IPS-15b (cell line): Measurements from ENCODE around the gene GPR162.

Experiments used
- H3K27me3 ChIP-seq: one replicate; pipeline ENCODE4 v1.6.1; 2013; ENCODE audit warnings: low read length; ENCODE audit not compliant: control insufficient read depth, insufficient read depth
- H3K36me3 ChIP-seq: one replicate; pipeline ENCODE4 v1.6.1; 2013; ENCODE audit warnings: low read length; ENCODE audit not compliant: control insufficient read depth, insufficient read depth
- H3K4me1 ChIP-seq: one replicate; pipeline ENCODE4 v1.6.1; 2013; ENCODE audit warnings: mild to moderate bottlenecking, low read length; ENCODE audit not compliant: control insufficient read depth, insufficient read depth
- H3K4me3 ChIP-seq: one replicate; pipeline ENCODE4 v1.5.1; 2013; ENCODE audit warnings: low read depth, low read length
- H3K9ac ChIP-seq: one replicate; pipeline ENCODE4 v1.6.1; 2013; ENCODE audit warnings: low read depth, mild to moderate bottlenecking, low read length
- H3K9me3 ChIP-seq: one replicate; pipeline ENCODE4 v1.6.1; 2013; ENCODE audit warnings: mild to moderate bottlenecking, low read length; ENCODE audit not compliant: control insufficient read depth, insufficient read depth

Gene GPR162

DNA sequence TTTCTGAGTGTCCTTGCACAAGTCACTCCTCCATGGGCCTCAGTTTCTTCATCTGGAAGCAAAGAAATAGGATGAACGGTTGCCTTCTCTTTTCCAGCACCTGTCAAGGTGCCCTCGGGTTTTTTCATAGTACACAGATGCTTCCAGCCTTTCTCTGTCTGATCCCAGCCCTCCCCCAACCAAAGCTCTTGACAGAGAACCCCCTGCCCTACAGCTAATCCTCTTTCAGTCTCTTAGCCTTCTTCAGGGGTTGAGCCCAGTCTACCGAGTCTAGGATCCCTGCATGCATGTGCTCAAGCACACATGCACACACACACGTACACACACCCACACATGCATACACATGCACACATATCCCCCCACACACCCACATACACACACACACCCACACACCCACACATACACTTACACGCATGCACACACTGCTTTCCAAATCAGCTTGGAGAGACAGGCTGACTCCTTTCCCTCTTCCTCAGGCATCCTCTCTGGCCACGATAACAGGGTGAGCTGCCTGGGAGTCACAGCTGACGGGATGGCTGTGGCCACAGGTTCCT is 24.8 kb downstream of the GPR162 start:
- no peaks in the 10 kb centered on the region for H3K4me1 ChIP-seq
- peaks cover 50% of the 10 kb centered on the region for H3K36me3 ChIP-seq
- H3K9me3 ChIP-seq, result no peaks in the 10 kb centered on the region
- H3K27me3 ChIP-seq, result no peaks in the 10 kb centered on the region
- no peak overlapping the region for H3K4me3 ChIP-seq
- no peak overlapping the region for H3K9ac ChIP-seq

DNA sequence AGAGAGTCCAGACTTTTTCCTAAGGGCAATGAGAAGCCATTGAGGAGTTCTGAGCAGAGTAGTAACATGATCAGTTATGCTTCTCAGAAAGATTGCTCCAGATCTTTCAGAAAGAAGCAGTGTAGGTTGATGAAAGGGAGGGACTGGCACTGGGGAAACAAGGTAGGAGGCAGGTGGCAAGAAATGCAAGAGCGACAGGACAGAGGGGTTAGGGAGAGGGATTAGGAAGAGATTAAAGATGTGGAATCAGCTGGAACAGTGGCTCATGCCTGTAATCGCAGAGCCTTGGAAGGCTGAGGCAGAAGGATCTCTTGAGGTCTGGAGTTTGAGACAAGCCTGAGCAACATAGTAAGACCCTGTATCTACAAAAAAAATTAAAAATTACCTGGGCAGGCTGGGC is 26.1 kb downstream of the GPR162 start:
- Histone ChIP-seq H3K36me3 (peaks cover 52% of the 10 kb centered on the region), H3K9ac (no peak overlapping the region), H3K4me3 (no peak overlapping the region), H3K9me3 (no peaks in the 10 kb centered on the region), H3K27me3 (no peaks in the 10 kb centered on the region), H3K4me1 (no peaks in the 10 kb centered on the region)

DNA sequence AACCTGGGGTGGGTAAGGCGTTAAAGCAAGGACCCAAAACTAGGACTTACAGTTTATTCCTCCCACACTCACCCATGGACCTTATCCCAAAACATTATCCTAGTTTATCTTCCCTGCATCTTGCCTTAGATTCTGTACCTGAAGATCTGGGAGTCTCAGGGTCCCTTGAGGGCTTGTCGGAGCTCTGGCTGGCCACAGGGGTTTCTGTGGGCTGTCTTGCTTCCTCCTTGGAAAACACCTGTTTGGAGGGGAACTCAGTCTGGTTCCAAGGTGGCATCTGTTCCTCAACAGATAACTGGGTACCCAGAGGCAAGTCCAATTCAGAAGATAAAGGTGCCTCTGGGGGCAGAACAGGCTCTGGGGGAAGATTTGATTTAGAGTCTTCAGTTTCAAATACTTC is 27.8 kb downstream of the GPR162 start:
- H3K27me3 ChIP-seq, result no peaks in the 10 kb centered on the region
- peaks cover 40% of the 10 kb centered on the region for H3K36me3 ChIP-seq
- H3K4me3 ChIP-seq, result no peak overlapping the region
- H3K9me3 ChIP-seq, result no peaks in the 10 kb centered on the region
- peaks cover 4% of the 10 kb centered on the region for H3K4me1 ChIP-seq
- no peak overlapping the region for H3K9ac ChIP-seq

DNA sequence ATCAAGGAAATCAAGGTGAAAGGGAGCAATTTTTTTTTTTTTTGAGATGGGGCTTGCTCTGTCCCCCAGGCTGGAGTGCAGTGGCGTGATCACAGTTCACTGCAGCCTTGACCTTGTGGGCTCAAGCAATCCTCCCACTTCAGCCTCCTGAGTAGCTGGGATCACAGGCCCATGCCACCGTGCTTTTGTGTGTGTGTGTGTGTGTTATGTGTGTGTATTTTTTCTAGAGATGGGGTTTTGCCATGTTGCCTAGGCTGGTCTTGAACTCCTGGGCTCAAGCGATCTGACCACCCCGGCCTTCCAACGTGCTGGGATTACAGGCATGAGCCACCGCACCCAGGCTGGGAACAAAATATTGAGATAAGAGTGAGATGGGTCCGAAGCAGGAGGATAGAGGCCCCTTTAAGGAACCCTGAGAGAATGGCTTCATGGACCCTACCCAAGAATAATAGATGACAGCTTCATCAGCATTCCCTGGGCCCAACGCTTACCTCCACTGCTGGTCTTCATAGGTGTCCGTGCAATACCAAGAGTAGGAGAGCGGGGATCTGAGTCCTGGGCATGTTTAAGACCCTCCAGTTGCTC is 28.4 kb downstream of the GPR162 start:
- Histone ChIP-seq H3K4me3 (peak overlapping the region; percentile 100), H3K4me1 (peaks cover 4% of the 10 kb centered on the region), H3K9me3 (no peaks in the 10 kb centered on the region), H3K27me3 (no peaks in the 10 kb centered on the region), H3K36me3 (peaks cover 34% of the 10 kb centered on the region), H3K9ac (peak overlapping the region; percentile 71)

DNA sequence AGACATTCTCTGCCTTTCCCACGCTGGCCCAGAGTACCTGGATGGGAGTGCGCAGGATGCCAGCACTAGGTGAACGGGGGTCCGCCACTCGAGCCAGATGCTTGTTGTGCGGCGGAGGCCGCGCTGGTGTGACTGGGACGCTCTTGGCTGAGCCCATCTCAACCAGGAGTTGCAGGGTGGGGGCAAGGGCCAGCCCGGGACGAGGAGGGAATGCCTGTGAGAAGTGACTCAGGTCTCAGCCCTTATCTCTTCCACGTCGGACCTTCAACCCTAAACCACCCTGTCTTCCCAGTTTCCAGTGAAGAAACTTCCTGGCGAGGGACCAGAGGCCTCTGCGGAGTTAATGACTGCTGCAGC is 29.2 kb downstream of the GPR162 start:
- peaks cover 4% of the 10 kb centered on the region for H3K4me1 ChIP-seq
- no peaks in the 10 kb centered on the region for H3K27me3 ChIP-seq

DNA sequence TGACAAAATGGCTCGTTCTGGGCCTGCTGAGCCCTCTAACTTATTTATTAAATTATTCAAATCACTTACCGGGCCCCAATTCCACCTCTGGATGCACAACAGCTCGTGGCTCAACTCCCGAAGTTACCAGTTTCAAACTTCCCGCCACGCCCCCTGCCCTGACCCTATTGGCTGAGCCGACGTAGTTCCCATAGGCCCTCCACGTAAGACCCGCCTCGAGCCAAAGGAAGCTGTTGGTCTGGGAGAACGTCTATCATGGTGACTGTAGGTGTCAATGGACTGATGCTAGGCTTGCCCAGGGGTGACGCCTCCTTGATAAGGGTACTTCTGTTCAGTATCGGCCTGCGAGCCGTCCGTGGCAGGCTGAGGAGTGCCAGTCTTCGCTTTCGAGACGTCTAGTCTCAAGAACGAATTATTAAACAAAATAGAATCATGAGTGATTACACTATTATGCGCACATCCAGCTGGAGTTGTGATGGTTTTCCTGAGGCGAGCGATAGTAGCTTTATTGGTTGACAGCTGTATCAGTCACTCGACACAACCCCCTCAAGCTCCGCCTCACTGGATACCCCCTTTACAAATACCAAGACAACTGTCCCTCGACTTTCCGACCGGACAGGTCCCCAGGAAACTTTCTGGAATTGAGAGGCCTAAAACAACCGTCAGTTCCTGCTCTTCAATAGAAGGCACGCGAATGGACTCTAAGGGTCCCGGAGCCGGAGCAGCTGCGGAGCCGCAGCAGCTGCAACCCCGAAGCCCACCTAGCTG is 29.7 kb downstream of the GPR162 start, which contains the start of gene CDCA3:
Gene CDCA3, minus strand, starts transcription at position 134 of the 768 bp plus-strand sequence. CDS start 334 bp downstream, outside the sequence.
- Histone ChIP-seq H3K4me3 (peak within 1 kb of the TSS; percentile 100), H3K36me3 (peaks cover 30% of the 10 kb centered on the region), H3K9me3 (no peaks in the 10 kb centered on the region), H3K4me1 (peaks cover 4% of the 10 kb centered on the region), H3K9ac (peak within 1 kb of the TSS; percentile 89), H3K27me3 (no peaks in the 10 kb centered on the region)

More for the DNA sequence above, 29.2 kb downstream of the GPR162 start:
- no peaks in the 10 kb centered on the region for H3K9me3 ChIP-seq
- peak overlapping the region; percentile 71 for H3K9ac ChIP-seq
- peak overlapping the region; percentile 100 for H3K4me3 ChIP-seq
- H3K36me3 ChIP-seq, result peaks cover 30% of the 10 kb centered on the region

DNA sequence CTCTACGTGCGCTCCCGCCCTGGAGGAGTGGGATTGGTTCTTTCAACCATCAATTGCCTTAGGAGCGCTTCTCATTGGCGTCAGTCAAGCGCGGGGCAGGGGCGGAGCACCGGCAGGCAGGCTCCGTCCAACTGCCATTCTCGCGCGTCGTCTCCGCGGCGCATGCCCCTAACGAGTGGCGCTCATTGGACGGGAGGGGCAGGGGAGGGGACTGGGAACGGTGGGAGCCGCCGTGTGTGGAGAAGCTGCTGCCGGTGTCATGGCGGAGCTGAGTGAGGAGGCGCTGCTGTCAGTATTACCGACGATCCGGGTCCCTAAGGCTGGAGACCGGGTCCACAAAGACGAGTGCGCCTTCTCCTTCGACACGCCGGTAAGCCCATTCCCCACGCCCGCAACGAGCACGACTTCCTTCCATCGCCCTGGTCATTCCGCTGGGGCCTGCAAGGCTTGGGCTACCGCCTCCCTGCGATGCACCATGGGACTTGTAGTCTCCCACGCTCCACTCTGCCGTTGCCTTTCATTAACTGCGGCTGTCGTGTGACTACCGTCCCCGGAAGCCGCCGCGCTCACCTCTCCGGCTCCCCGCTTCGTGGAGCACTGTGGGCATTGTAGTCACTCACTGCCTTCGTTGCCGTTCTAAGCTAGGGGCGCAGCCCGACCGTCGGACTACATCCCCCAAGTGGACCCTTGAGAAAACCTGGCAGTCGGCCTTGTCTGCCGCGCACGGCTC is 30.5 kb downstream of the GPR162 start, which contains the start of gene USP5:
Gene USP5, plus strand, starts transcription at position 230 of the 730 bp plus-strand sequence. Its CDS starts 30 bp downstream, at position 260.
- Histone ChIP-seq H3K4me1 (peaks cover 4% of the 10 kb centered on the region), H3K9ac (peak within 1 kb of the TSS; percentile 89), H3K36me3 (peaks cover 30% of the 10 kb centered on the region), H3K9me3 (no peaks in the 10 kb centered on the region), H3K27me3 (no peaks in the 10 kb centered on the region), H3K4me3 (peak within 1 kb of the TSS; percentile 100)

DNA sequence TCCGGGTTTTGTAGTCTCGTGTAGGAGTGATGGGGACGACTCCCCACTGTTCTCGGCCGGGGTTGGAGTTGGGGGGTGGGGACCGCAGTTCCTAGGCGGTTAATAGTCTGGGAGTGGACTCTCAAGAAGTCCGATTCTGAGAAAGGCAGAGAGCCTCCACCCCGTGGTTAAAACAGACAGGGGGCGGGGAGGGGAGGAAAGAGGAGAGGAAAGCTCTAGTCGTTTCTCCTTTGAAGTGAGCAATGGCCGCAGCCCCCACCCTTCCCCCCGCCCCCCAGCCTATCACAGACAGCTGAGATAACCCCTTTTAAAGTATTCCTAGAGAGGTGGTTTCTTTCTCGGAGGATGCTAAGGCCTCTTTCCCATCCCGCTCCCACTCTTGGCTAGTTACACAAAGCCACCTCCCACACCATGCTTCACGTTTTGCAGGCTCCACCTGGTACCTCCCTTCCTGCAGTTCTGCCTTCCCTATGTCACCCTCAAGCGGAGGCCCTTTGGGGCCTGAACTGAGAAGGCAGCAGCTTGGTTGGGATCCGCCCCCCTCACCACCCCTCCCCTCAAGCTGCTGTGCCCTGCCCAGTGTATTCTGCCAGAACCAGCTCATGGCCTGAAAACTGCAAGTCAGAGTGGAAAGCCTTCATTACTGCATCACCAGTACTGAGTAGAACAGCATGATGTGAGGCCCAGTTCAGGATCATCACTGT is 31.2 kb downstream of the GPR162 start:
- peak overlapping the region; percentile 100 for H3K4me3 ChIP-seq

DNA sequence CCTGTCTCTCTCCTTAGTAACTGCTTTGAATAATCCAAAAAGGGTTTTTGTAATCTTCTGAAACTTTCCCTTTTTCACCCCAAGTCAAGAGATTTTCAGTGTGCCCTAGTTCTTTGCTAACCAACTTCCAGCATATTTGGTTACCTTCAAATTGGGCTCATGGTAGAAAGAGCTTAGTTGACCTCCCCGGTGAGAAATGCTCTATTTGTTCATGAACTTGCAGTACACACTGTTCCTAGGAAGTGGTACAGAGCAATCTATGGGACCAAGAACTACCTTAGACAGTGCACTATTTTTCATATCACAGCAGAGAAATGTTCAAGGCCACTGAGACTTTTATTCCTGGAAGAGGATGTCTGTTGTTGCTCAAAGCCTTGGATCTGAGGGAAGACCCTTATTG is 32.0 kb downstream of the GPR162 start:
- no peaks in the 10 kb centered on the region for H3K27me3 ChIP-seq
- peak overlapping the region; percentile 100 for H3K4me3 ChIP-seq
- H3K9me3 ChIP-seq, result no peaks in the 10 kb centered on the region
- H3K4me1 ChIP-seq, result peaks cover 4% of the 10 kb centered on the region
- peaks cover 41% of the 10 kb centered on the region for H3K36me3 ChIP-seq
- no peak overlapping the region for H3K9ac ChIP-seq

More for the DNA sequence above, 31.2 kb downstream of the GPR162 start:
- H3K4me1 ChIP-seq, result peaks cover 4% of the 10 kb centered on the region
- H3K27me3 ChIP-seq, result no peaks in the 10 kb centered on the region
- no peaks in the 10 kb centered on the region for H3K9me3 ChIP-seq
- H3K9ac ChIP-seq, result peak overlapping the region; percentile 55
- peaks cover 33% of the 10 kb centered on the region for H3K36me3 ChIP-seq

DNA sequence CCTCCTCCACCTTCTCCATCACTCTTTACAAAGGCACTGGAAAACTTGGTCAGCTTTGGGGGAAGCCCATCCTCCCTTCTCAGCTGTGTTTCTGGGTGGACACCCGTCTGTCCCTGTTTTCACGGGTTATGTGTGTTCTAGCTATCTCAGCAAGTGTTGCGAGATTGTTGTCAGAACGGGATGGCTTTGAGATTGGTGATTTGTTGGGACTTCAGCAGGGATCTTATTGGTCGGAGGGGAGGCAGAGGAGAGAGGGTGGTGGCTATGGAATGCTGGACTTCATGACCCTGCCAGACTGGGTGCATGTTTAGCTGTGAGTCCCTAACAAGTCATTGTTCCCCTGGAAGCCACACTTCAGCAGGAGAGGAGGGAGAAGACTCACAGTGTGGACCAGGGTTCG is 32.4 kb downstream of the GPR162 start:
- H3K36me3 ChIP-seq, result peaks cover 42% of the 10 kb centered on the region
- H3K9ac ChIP-seq, result no peak overlapping the region
- no peaks in the 10 kb centered on the region for H3K27me3 ChIP-seq
- H3K9me3 ChIP-seq, result no peaks in the 10 kb centered on the region
- no peak overlapping the region for H3K4me3 ChIP-seq
- peaks cover 4% of the 10 kb centered on the region for H3K4me1 ChIP-seq

DNA sequence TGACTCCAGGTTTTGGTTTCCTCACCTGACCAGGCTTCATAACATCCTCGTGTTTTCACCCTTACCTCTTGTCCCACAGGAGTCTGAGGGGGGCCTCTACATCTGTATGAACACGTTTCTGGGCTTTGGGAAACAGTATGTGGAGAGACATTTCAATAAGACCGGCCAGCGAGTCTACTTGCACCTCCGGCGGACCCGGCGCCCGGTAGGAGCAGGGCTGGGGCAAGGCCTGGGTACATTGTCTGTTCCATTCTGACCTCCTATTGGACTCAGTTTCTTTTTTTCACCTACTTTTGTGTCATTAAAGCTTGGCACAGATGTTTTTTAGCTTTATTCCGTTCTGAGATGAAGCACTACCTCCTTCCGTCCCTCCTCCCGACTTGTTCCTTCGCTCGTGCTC is 33.7 kb downstream of the GPR162 start:
- H3K4me3 ChIP-seq, result no peak overlapping the region
- H3K4me1 ChIP-seq, result peaks cover 4% of the 10 kb centered on the region
- no peaks in the 10 kb centered on the region for H3K27me3 ChIP-seq
- H3K9me3 ChIP-seq, result no peaks in the 10 kb centered on the region
- no peak overlapping the region for H3K9ac ChIP-seq
- peaks cover 47% of the 10 kb centered on the region for H3K36me3 ChIP-seq
